Central memory CD8-positive, alpha-beta T cell (primary cell): Measurements from ENCODE around the gene DPF3.

Source experiments
- ATAC-seq: fragments of 150-1000 bp; cut with Tn5 transposase; replicated peaks from 2 replicates; pipeline ENCODE4 v1.10.0; 2022; ENCODE audit warnings: mild to moderate bottlenecking, moderate FRiP score, moderate number of reproducible peaks; ENCODE audit not compliant: poor library complexity, severe bottlenecking; ENCODE audit errors: extremely low read depth
- DNase-seq, 2 donors: peaks; one replicate each; pipeline ENCODE4 v3.0.0; 2021; ENCODE audit warnings: low spot score in 2 of 2
- H3K27ac Mint-ChIP-seq: one replicate; pipeline ENCODE4 v1.8.0; 2022; ENCODE audit warnings: low read depth, mild to moderate bottlenecking, moderate library complexity, mixed read lengths
- H3K27me3 Mint-ChIP-seq: one replicate; pipeline ENCODE4 v1.8.0; 2022; ENCODE audit warnings: mixed read lengths
- H3K36me3 Mint-ChIP-seq: one replicate; pipeline ENCODE4 v1.8.0; 2022; ENCODE audit warnings: mild to moderate bottlenecking, moderate library complexity, mixed read lengths; ENCODE audit not compliant: insufficient read depth
- H3K4me1 Mint-ChIP-seq: one replicate; pipeline ENCODE4 v1.8.0; 2022; ENCODE audit warnings: mixed read lengths
- H3K4me3 Mint-ChIP-seq: one replicate; pipeline ENCODE4 v1.8.0; 2022; ENCODE audit warnings: mild to moderate bottlenecking, moderate library complexity, mixed read lengths
- H3K9me3 Mint-ChIP-seq: one replicate; pipeline ENCODE4 v1.8.0; 2022; ENCODE audit warnings: mixed read lengths

DPF3 gene

DNA sequence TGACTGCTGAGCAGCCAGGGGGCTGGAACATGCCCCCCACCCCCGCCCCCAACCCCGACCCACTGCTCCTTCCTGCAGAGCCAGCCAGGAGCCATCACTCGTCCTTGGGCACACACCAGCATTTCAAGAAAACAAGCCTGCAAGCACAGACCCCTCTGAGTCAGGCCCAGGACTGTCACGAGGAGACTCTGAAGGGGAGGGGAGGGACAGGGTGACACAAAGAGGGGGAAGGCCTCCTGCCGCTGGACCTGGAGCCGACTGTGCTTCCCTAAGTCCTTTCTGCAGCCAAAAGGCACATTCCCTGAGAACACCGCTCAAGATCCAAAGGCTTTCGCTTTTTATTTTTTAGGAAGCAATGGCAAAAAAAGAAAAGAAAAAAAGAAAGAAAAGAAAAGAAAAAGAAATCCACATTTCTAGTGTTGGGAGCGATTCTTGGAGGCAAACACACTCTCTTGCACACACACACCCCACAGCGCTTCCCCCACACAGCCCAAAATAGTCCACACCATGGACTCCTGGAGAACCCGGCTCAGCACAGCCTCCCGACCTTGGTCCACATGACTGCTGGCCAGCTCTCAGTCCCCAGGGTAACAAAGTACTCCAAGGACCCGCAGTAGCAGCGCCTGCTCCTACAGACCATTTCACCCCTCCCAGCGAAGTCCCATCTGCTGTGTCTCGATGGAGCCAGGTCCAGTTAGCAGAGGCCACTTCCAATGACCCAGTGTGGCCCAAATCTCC lies 101.7 kb downstream of the DPF3 start:
- no peaks in the 10 kb centered on the region for H3K4me1 Mint-ChIP-seq
- H3K4me3 Mint-ChIP-seq = no peak overlapping the region
- H3K27me3 Mint-ChIP-seq = peaks cover 48% of the 10 kb centered on the region
- no peaks in the 10 kb centered on the region for H3K9me3 Mint-ChIP-seq
- H3K36me3 Mint-ChIP-seq = no peaks in the 10 kb centered on the region
- ATAC-seq = no peak
- no peak overlapping the region for H3K27ac Mint-ChIP-seq
- no peak for DNase-seq

DNA sequence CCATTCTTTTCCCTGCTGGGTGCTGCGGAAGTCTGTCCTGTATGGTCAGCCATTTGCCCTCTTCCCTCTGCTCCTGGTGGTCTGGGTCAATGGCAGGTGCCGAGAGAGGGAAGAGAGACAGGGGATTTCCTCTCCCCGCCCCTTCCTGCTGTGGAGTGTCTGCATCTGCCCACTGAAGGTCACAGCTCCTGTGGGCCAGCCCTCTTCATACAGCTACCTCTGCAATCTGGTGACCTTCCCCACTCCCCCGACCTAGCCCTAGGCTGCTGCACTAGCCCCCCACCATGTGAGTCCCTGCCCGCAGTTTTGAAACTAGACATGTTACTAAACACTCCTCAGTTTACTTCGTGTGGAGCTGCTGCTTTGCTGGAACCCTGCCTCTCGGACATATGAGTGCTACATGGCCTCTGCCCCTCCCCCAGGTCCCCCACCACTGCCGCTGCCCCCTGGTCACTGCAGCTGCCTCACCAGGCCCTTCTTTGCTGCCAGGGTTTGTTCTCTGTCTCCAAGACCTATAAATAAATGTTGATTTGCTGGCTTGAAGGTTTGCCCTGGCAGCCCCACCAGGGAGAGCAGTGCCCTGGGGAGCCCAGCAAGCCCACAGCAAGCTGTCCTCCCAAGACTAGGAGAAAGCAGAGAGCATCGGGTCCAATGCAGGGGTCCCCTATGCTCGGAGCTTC lies 102.9 kb downstream of the DPF3 start:
- H3K36me3 Mint-ChIP-seq = no peaks in the 10 kb centered on the region
- no peaks in the 10 kb centered on the region for H3K9me3 Mint-ChIP-seq
- ATAC-seq = no peak
- DNase-seq = no peak
- H3K4me1 Mint-ChIP-seq = no peaks in the 10 kb centered on the region
- peaks cover 41% of the 10 kb centered on the region for H3K27me3 Mint-ChIP-seq
- H3K4me3 Mint-ChIP-seq = no peak overlapping the region
- peak overlapping the region; percentile 23 for H3K27ac Mint-ChIP-seq

- DNase-seq = no peak
- Mint-ChIP-seq H3K27ac (no peak overlapping the region), H3K4me1 (no peaks in the 10 kb centered on the region), H3K4me3 (no peak overlapping the region), H3K9me3 (no peaks in the 10 kb centered on the region), H3K36me3 (no peaks in the 10 kb centered on the region), H3K27me3 (peaks cover 31% of the 10 kb centered on the region)
- ATAC-seq = no peak
Observed at GRCh38 chr14:72788972-72789728, 104.8 kb downstream of the DPF3 start.

GRCh38 chr14:72788255-72788654 lies 105.6 kb downstream of the DPF3 start:
- Mint-ChIP-seq H3K27me3 (peaks cover 37% of the 10 kb centered on the region), H3K4me3 (no peak overlapping the region), H3K9me3 (no peaks in the 10 kb centered on the region), H3K4me1 (no peaks in the 10 kb centered on the region), H3K27ac (no peak overlapping the region), H3K36me3 (no peaks in the 10 kb centered on the region)
- no peak for ATAC-seq
- DNase-seq = no peak

DNA sequence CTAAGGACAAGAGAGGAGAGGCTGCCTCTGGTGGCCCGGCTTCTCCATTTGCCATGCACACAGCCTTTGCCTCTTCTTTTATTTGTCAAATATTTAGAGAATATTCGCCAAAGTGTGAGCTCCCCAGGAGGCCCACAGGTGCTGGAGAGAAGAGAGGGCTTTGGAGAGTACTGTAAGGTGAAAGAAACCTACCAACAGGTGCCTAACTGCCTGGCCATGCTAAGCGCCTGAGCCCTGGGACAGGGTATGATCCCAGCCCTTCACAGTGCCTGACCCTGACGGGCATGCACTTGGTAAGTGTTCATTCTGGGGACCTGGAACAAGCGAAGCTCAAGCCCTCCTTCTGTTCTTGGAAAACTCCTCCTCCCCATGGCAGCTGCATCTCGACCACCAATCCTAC lies 106.1 kb downstream of the DPF3 start:
- H3K4me3 Mint-ChIP-seq = no peak overlapping the region
- H3K27ac Mint-ChIP-seq = no peak overlapping the region

DNA sequence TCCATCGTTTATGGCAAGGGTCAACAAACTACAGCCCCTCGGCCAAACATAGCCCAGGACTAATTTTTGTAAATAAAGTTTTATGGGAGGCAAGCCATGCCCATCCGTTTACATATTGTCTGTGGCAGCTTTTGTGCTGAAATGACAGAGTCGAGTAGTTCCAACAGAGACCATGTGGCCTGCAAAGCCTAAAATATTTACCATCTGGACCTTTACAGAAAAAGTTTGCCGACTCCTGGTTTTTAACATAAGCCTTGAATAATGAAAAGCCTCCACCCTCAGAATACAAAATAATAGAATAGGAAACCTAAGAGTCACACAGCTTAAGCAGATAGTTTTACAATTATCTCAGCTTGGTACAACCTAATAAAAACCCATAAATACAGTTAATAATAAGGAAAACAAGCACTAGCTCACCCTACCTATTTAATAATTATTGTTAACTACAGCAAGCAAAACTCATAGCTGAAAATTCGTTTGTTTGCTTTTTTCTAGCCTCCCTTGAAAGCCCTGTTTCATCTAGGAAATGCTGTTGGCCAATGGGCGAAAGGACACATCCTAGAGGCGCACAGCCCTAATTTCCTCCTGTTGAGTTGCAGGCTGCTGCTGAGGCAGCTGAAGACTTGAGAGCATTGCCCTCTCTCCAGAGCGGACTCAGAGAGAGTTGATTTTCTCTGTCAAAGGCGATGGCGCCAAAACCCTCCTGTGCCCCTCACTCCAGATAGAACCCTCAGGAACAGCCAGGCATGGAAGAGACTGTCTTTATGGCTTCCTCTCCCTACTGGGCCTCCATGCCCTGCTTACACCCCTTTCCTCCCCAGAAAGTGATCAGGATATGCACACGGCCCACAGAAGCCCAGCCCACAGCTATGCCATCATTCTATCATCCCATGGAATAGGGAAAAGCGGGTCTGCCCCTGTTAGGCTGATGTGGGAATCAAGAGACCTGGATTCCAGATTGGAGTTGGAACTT lies 107.2 kb downstream of the DPF3 start:
- Mint-ChIP-seq H3K4me1 (no peaks in the 10 kb centered on the region), H3K9me3 (no peaks in the 10 kb centered on the region), H3K4me3 (no peak overlapping the region), H3K27ac (no peak overlapping the region), H3K27me3 (peaks cover 23% of the 10 kb centered on the region), H3K36me3 (no peaks in the 10 kb centered on the region)
- ATAC-seq (no peak), DNase-seq (no peak)

More for the DNA sequence above, 106.1 kb downstream of the DPF3 start:
- Mint-ChIP-seq H3K4me1 (no peaks in the 10 kb centered on the region), H3K9me3 (no peaks in the 10 kb centered on the region), H3K36me3 (no peaks in the 10 kb centered on the region), H3K27me3 (peaks cover 35% of the 10 kb centered on the region)
- no peak for DNase-seq
- ATAC-seq = no peak

DNA sequence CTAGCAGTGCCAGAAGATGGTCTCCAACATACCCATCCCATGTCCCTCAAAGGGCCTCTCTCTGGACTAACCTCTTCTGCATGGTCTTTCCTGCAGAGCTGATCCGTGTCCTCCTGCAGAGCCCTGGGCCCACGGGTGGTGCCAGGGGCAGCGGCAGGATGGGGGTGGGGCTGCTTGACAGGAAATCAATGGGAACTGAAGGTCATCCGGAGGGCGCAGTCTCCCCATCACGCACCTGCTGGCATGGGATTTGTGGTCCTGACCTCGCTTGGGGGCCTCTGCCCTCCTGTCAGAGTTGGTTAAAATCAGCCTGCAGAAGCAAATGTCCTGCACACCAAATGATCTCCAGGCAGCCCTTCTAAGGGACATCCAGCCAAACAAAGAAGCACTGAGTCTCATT lies 110.2 kb downstream of the DPF3 start:
- peaks cover 11% of the 10 kb centered on the region for H3K27me3 Mint-ChIP-seq
- ATAC-seq (no peak), DNase-seq (peak in 1 of 2 donors; percentile 1)
- H3K9me3 Mint-ChIP-seq = no peaks in the 10 kb centered on the region
- H3K36me3 Mint-ChIP-seq = no peaks in the 10 kb centered on the region
- no peak overlapping the region for H3K27ac Mint-ChIP-seq
- no peak overlapping the region for H3K4me3 Mint-ChIP-seq
- H3K4me1 Mint-ChIP-seq = no peaks in the 10 kb centered on the region

DNA sequence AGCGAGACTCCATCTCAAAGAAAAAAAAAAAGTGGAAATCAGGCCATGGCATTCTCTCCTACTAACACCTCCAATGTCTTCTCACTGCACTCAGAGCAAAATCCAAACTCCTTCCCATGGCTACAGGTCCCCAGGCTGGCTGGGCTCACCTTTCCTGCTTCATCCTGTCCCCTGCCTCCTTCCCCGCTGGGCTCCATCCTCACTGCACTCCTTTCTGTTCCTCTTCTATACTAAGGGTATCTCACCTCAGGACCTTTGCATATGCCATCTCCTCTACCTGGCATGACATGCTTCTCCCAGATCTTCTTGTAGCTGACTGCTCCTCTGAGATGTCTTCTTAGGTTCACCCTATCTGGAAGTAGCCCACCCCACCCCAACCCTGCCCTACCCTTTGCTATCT lies 111.1 kb downstream of the DPF3 start:
- Mint-ChIP-seq H3K27me3 (peaks cover 11% of the 10 kb centered on the region), H3K4me1 (no peaks in the 10 kb centered on the region), H3K36me3 (no peaks in the 10 kb centered on the region), H3K9me3 (no peaks in the 10 kb centered on the region), H3K4me3 (no peak overlapping the region), H3K27ac (no peak overlapping the region)
- no peak for ATAC-seq
- no peak for DNase-seq

- DNase-seq = no peak
- ATAC-seq = no peak
Observed at GRCh38 chr14:72781561-72782508, 112.1 kb downstream of the DPF3 start.

DNA sequence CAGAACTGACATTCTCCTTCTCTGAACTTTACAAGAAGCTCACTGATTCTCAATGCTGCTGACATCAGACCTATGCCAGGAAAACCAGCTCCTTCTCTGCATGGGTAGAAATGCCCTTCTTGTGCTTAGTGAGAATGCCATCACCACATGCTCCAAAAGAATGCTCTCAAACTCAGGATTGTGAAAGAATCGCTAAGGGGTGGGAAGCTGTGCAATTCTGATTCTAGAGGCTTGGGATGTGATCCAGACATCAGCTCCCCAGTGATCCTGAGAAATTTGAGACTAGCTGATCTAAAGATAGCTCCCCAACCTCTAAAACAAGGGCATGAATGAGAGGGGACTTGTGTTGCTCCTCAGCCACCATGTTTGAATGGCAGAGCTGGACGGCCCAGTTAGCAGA lies 113.2 kb downstream of the DPF3 start:
- Mint-ChIP-seq H3K27me3 (peaks cover 27% of the 10 kb centered on the region), H3K4me1 (peaks cover 9% of the 10 kb centered on the region), H3K4me3 (no peak overlapping the region), H3K36me3 (no peaks in the 10 kb centered on the region), H3K27ac (no peak overlapping the region), H3K9me3 (no peaks in the 10 kb centered on the region)
- ATAC-seq = no peak
- no peak for DNase-seq

More at GRCh38 chr14:72781561-72782508, 112.1 kb downstream of the DPF3 start:
- no peaks in the 10 kb centered on the region for H3K9me3 Mint-ChIP-seq
- peaks cover 5% of the 10 kb centered on the region for H3K4me1 Mint-ChIP-seq
- H3K27ac Mint-ChIP-seq = no peak overlapping the region
- peaks cover 16% of the 10 kb centered on the region for H3K27me3 Mint-ChIP-seq
- no peaks in the 10 kb centered on the region for H3K36me3 Mint-ChIP-seq
- no peak overlapping the region for H3K4me3 Mint-ChIP-seq

DNA sequence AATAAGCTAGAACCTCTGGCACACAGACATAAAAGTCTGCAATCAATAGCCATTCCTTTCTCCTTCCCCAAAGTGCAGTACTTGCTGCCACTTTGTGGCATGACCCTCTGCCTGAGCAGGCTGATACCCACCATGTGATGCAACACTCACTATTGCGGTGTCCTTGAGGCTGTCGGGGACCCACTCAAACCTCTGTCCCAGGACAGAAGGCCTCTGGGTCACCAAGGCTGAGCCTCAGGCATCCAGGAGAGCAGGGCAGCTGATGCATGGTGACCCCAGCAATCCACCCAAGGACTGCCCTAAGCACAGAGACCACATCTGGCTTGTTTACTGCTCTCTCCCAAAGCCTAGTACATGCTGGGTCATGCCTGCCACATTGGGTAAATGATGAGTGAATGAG lies 114.2 kb downstream of the DPF3 start:
- Mint-ChIP-seq H3K4me1 (peaks cover 9% of the 10 kb centered on the region), H3K36me3 (no peaks in the 10 kb centered on the region), H3K27me3 (peaks cover 32% of the 10 kb centered on the region), H3K27ac (no peak overlapping the region), H3K4me3 (no peak overlapping the region), H3K9me3 (no peaks in the 10 kb centered on the region)
- ATAC-seq = no peak
- DNase-seq = peak in 1 of 2 donors; percentile 11
